Fibroblast of skin of left quadriceps (primary cell): ENCODE results near the gene CDC27.
A peak's percentile ranks its signal among the peaks of the same experiment; 100 is the strongest.
"Not testable (repeated sequence)": the region's sequence is repeated elsewhere in the genome, so short reads cannot be mapped to it uniquely, and the experiment has no call there.

ENCODE experiments used
- DNase-seq, 2 experiments: peaks; one replicate each; pipeline ENCODE4 v3.0.0-alpha.2; 2013; ENCODE audit warnings: low read depth in 2 of 2

CDC27 gene

GRCh38 chr17:47071171-47071570 is 117.9 kb downstream of the CDC27 start:
- DNase-seq: not testable (repeated sequence)

DNA sequence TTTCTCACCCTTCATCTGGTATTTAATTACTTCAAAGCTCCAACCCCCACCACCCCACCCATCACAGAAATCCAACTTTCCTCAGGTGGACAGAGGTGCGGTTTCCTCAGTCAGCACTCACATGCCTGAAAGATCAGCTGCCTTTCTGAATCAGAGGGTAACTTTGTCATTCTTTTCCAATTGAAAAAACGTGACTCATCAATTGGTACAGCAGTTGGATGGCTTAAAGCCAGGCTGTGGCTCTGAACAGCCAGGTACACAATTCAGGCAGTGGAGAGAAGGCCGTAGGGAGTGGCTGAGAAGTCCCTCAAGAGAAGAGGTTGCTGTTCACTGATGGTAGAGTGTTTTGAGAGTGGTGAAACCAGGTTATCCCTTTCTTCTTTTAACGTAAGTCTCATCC is 118.8 kb downstream of the CDC27 start:
- DNase-seq: peak in 1 of 2 experiments; percentile 2
